Measurements from ENCODE around the gene TXNRD2. TPM values are rescaled to one million over a fixed set of nuclear protein-coding genes. Genes with fewer than 3 reads are reported as not detected.

Gene TXNRD2
- total RNA-seq, 1 experiment from 2014 or later, result 22.9 TPM

- Histone ChIP-seq H3K79me2 (ENCODE audit: insufficient read depth, low read length) (no peaks in the 10 kb centered on the region), H2BK5ac (ENCODE audit: insufficient read length, low read length) (no peak overlapping the region), H4K91ac (ENCODE audit: insufficient read length, low read depth, low read length) (no peak overlapping the region), H3K9ac (ENCODE audit: extremely low read depth, insufficient read length, low read length) (no peak overlapping the region), H3K9me3 (ENCODE audit: control insufficient read depth, low read depth, low read length) (no peaks in the 10 kb centered on the region), H3K23ac (ENCODE audit: insufficient read length, low read depth, low read length) (no peak overlapping the region), H3K27me3 (ENCODE audit: insufficient read depth, low read length) (no peaks in the 10 kb centered on the region), H3K4me2 (ENCODE audit: insufficient read depth, insufficient read length, low read length) (no peak overlapping the region), H3K4ac (ENCODE audit: low read depth, low read length) (no peak overlapping the region), H2BK120ac (ENCODE audit: low read depth, low read length, poor library complexity, severe bottlenecking) (no peak overlapping the region), H2BK12ac (ENCODE audit: insufficient read length, low read depth, low read length) (no peak overlapping the region), H2BK20ac (ENCODE audit: low read depth, low read length, poor library complexity, severe bottlenecking) (no peak overlapping the region), H4K20me1 (ENCODE audit: control insufficient read depth, insufficient read depth, insufficient read length) (no peaks in the 10 kb centered on the region), H3K56ac (ENCODE audit: insufficient read length, low read depth, low read length) (no peak overlapping the region), H3K14ac (ENCODE audit: insufficient read depth, low read length) (no peak overlapping the region), H4K5ac (ENCODE audit: insufficient read length, low read depth, low read length) (no peak overlapping the region), H3K23me2 (ENCODE audit: insufficient read length, low read depth, low read length, poor library complexity, severe bottlenecking) (no peaks in the 10 kb centered on the region), H3K18ac (ENCODE audit: insufficient read length, low read depth, low read length) (no peak overlapping the region), H4K8ac (replicated peaks; ENCODE audit: insufficient read length, low read depth, low read length) (no peak overlapping the region), H2BK15ac (ENCODE audit: low read depth, low read length) (no peak overlapping the region), H3K79me1 (ENCODE audit: insufficient read depth, low read depth, low read length, poor library complexity, severe bottlenecking) (no peaks in the 10 kb centered on the region), H2AFZ (ENCODE audit: low read length) (no peak overlapping the region), H3K4me1 (ENCODE audit: insufficient read depth, low read length) (peaks cover 2% of the 10 kb centered on the region; the same call in 1 of the 2 replicates), H3T11ph (ENCODE audit: low read length) (no peak overlapping the region), H2AK5ac (ENCODE audit: insufficient read length, low read length) (no peak overlapping the region), H3K27ac (ENCODE audit: insufficient read length, low read depth, low read length) (no peak overlapping the region)
- H3K4me1 Mint-ChIP-seq, result peaks cover 18 to 30% of the 10 kb centered on the region in 2 experiments
- no peak overlapping the region; a peak in 1 of 5 replicates for H3K4me3 Mint-ChIP-seq
- H3K27ac Mint-ChIP-seq, result 0 out of 7 replicates have a peak overlapping the region, but pooled peaks of 1 of the 3 experiments have one; percentile 33
- H3K27me3 Mint-ChIP-seq (ENCODE audit: low read depth), result no peaks in the 10 kb centered on the region; the same call in 1 of the 2 replicates
- peaks cover 0 to 6% (median 5%) of the 10 kb centered on the region in 3 experiments; a peak in 3 of 7 replicates for H3K36me3 Mint-ChIP-seq (ENCODE audit: insufficient read depth in 1 of 3, low read depth in 3 of 3)
- DNase-seq, result no peak
- H3K9me3 Mint-ChIP-seq, result no peaks in the 10 kb centered on the region; a peak in 1 of 5 replicates
- WGBS (ENCODE audit: extremely low coverage, insufficient read length, low lambda C conversion rate), result no CpG with 5 or more reads among the region's 12 CpGs
- TF ChIP-seq CTCF (conservative IDR thresholded peaks at IDR 0.05), result no peak
Measured at GRCh38 chr22:19960491-19961200, 19.0 kb upstream of the TXNRD2 start.
